SK-N-SH (cell line): ENCODE measurements around the gene ACACA. TPM values are rescaled to one million over a fixed set of nuclear protein-coding genes. Genes with fewer than 3 reads are reported as not detected.

Experiments
- CTCF ChIA-PET: fragments of 300-600, 350-600 bp; formaldehyde crosslinking; extraction: SDS; loops from one replicate; lab custom pipeline; 2021; lab: Yijun Ruan, JAX
- POLR2A ChIA-PET: fragments of 350-600 bp; sonication (Branson Sonifier 250); formaldehyde crosslinking; extraction: SDS; loops from one replicate; lab custom pipeline; 2020; ENCODE audit warnings: antibody characterized with exemption, inconsistent platforms; lab: Yijun Ruan, JAX
- DNase-seq: peaks from one replicate; pipeline ENCODE4 v3.0.0; 2012
- H2AFZ ChIP-seq: fragments of 200-600 bp; sonication (generic); 2 replicates; pipeline ENCODE4 v1.8.1; 2016; ENCODE audit warnings: antibody characterized with exemption, mild to moderate bottlenecking, low read depth
- H3F3A ChIP-seq: fragments of 200-600 bp; sonication (generic); replicated peaks from 2 replicates; pipeline ENCODE3; 2016; ENCODE audit warnings: antibody characterized with exemption, mild to moderate bottlenecking; ENCODE audit not compliant: insufficient read depth
- H3K27ac ChIP-seq, 2 experiments: fragments of 200-500 bp in 1 of 2; fragments of 200-600 bp in 1 of 2; sonication (Bioruptor generic) in 1 of 2; sonication (generic), shearing (Covaris generic) in 1 of 2; 2 replicates each; pipeline versions ENCODE4 v1.5.1 to v1.6.1; 2014 to 2016; ENCODE audit warnings: low read depth in 2 of 2, inconsistent platforms in 1 of 2, low read length in 1 of 2, mild to moderate bottlenecking in 1 of 2, mixed read lengths in 1 of 2
- H3K27me3 ChIP-seq: fragments of 200-600 bp; sonication (generic), shearing (Covaris generic); 2 replicates; pipeline ENCODE4 v1.6.1; 2016; ENCODE audit warnings: mixed run types; ENCODE audit not compliant: insufficient read depth
- H3K36me3 ChIP-seq, 2 experiments: fragments of 200-500 bp in 1 of 2; fragments of 200-600 bp in 1 of 2; sonication (Bioruptor generic) in 1 of 2; sonication (generic) in 1 of 2; replicated peaks in 1 of 2; 2 replicates each; pipeline versions ENCODE3 to v1.5.1; 2014 to 2016; ENCODE audit warnings: low read length in 1 of 2, mild to moderate bottlenecking in 1 of 2; ENCODE audit not compliant: insufficient read depth in 2 of 2, control insufficient read depth in 1 of 2
- H3K4me1 ChIP-seq, 2 experiments: fragments of 200-500 bp in 1 of 2; fragments of 200-600 bp in 1 of 2; sonication (Bioruptor generic) in 1 of 2; sonication (generic), shearing (Covaris generic) in 1 of 2; 2 replicates each; pipeline versions ENCODE4 v1.5.1 to v1.6.1; 2014 to 2016; ENCODE audit warnings: low read depth in 1 of 2, low read length in 1 of 2, mixed run types in 1 of 2; ENCODE audit not compliant: insufficient read depth in 2 of 2, control insufficient read depth in 1 of 2
- H3K4me2 ChIP-seq: fragments of 200-600 bp; sonication (generic), shearing (Covaris generic); 2 replicates; pipeline ENCODE4 v1.6.1; 2017; ENCODE audit warnings: mixed run types
- H3K4me3 ChIP-seq, 2 experiments: fragments of 200-500 bp in 1 of 2; fragments of 200-600 bp in 1 of 2; sonication (Bioruptor generic) in 1 of 2; sonication (generic), shearing (Covaris generic) in 1 of 2; 2 replicates each; pipeline versions ENCODE4 v1.5.1 to v1.8.1; 2014 to 2016; ENCODE audit warnings: low read depth in 2 of 2, inconsistent platforms in 1 of 2, low read length in 1 of 2, mild to moderate bottlenecking in 1 of 2, mixed read lengths in 1 of 2, moderate library complexity in 1 of 2
- H3K79me2 ChIP-seq: fragments of 200-600 bp; sonication (generic); 2 replicates; pipeline ENCODE4 v1.8.1; 2017; ENCODE audit warnings: mild to moderate bottlenecking; ENCODE audit not compliant: insufficient read depth
- H3K9ac ChIP-seq: fragments of 200-600 bp; sonication (generic); 2 replicates; pipeline ENCODE4 v1.6.1; 2017; ENCODE audit warnings: mixed run types
- H3K9me2 ChIP-seq: fragments of 200-600 bp; sonication (generic); 2 replicates; pipeline ENCODE4 v1.6.1; 2017; ENCODE audit warnings: mixed run types
- H3K9me3 ChIP-seq: fragments of 200-600 bp; sonication (generic); 2 replicates; pipeline ENCODE4 v1.6.1; 2017; ENCODE audit warnings: mixed run types, mild to moderate bottlenecking, moderate library complexity
- H4K20me1 ChIP-seq: fragments of 200-600 bp; sonication (generic); 2 replicates; pipeline ENCODE4 v1.6.1; 2017; ENCODE audit warnings: mild to moderate bottlenecking, mixed run types; ENCODE audit not compliant: insufficient read depth
- CHD2 ChIP-seq: fragments of 150-350 bp; IDR thresholded peaks from 2 replicates; pipeline ENCODE4 v1.6.1; 2018; ENCODE audit warnings: low read length; ENCODE audit not compliant: partially characterized antibody
- ELF1 ChIP-seq: IDR thresholded peaks from 2 replicates; pipeline ENCODE4 v1.4.0; 2012
- FOSL2 ChIP-seq: IDR thresholded peaks from 2 replicates; pipeline ENCODE4 v1.4.0; 2012; ENCODE audit warnings: low read depth, mild to moderate bottlenecking, moderate library complexity, borderline replicate concordance
- JUND ChIP-seq: IDR thresholded peaks from 2 replicates; pipeline ENCODE4 v1.4.0; 2012
- MXI1 ChIP-seq: IDR thresholded peaks from 2 replicates; pipeline ENCODE4 v1.6.1; 2012; ENCODE audit warnings: mild to moderate bottlenecking, low read depth, low read length, improper control_type of control experiment
- NFIC ChIP-seq: IDR thresholded peaks from 2 replicates; pipeline ENCODE4 v1.4.0; 2012; ENCODE audit warnings: borderline replicate concordance
- NRF1 ChIP-seq: IDR thresholded peaks from 2 replicates; pipeline ENCODE4 v1.6.1; 2012; ENCODE audit warnings: low read depth, mild to moderate bottlenecking, low read length
- POLR2AphosphoS5 ChIP-seq: IDR thresholded peaks from 2 replicates; pipeline ENCODE4 v1.6.1; 2012; ENCODE audit warnings: low read depth, low read length
- RXRA ChIP-seq: IDR thresholded peaks from 2 replicates; pipeline ENCODE4 v1.4.0; 2012; ENCODE audit warnings: low read depth, mild to moderate bottlenecking, borderline replicate concordance
- SIN3A ChIP-seq: IDR thresholded peaks from 2 replicates; pipeline ENCODE4 v1.6.1; 2012; ENCODE audit warnings: low read depth, mild to moderate bottlenecking, low read length, moderate library complexity, borderline replicate concordance
- TAF1 ChIP-seq: IDR thresholded peaks from 2 replicates; pipeline ENCODE4 v1.6.1; 2012; ENCODE audit warnings: low read depth, mild to moderate bottlenecking, low read length, moderate library complexity, borderline replicate concordance
- TCF12 ChIP-seq: IDR thresholded peaks from 2 replicates; pipeline ENCODE4 v1.4.0; 2012
- WGBS: methylation state at CpG from one replicate; pipeline ENCODE4 v1.1.6; 2017; ENCODE audit warnings: low lambda C conversion rate; 5-methylcytosine and 5-hydroxymethylcytosine counted together
- polyA plus RNA-seq, 3 experiments: library from polyadenylated mRNA; depleted of rRNA; stranded (reverse); fragments of >200 nt; gene quantifications; 2 replicates each; pipeline ENCODE4 v1.2.3, GENCODE V29; 2012
- TF ChIP-seq, protein P1 (sequence below): fragments of 150-350 bp; IDR thresholded peaks from 2 replicates; pipeline ENCODE4 v1.6.1; 2017; ENCODE audit warnings: antibody characterized with exemption, low read length, low read depth, borderline replicate concordance
- TF ChIP-seq, protein P2 (sequence below): IDR thresholded peaks from 2 replicates; pipeline ENCODE4 v1.4.0; 2012; ENCODE audit warnings: low read depth, borderline replicate concordance

The ACACA gene
- polyA plus RNA-seq, 1 of the 3 experiments (the other 2 are of a cell fraction): 27.2 TPM

DNA sequence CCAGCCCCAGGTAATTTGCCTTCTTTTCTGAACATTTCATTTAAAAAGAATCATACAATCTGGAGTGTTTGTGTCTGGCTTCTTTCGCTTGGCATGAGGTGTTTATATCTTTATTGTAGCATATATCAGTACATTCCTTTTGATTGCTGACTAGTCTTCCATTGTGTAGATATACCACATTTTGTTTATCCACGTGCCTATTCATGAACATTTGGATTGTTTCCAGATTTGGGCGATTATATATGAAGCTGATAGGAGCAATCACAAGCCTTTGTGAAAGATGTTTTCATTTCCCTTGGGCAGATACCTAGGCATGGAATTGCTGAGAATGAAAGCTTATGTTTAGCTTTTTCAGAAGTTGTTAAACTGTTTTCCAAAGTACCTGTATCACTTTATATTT lies 337.5 kb downstream of the ACACA start:
- no peak overlapping the region for H3K4me2 ChIP-seq
- no peaks in the 10 kb centered on the region for H3K36me3 ChIP-seq
- H3K9me2 ChIP-seq: no peaks in the 10 kb centered on the region
- ChIA-PET CTCF (interaction anchor here (2.4 kb wide), 1 partner anchor 22 kb away, joined by 10 read pairs; no protein-coding TSS in a partner anchor), POLR2A (no interaction called here)
- no peak overlapping the region for H3K9ac ChIP-seq
- no peak overlapping the region for H2AFZ ChIP-seq
- no peaks in the 10 kb centered on the region for H3F3A ChIP-seq
- H3K27me3 ChIP-seq: no peaks in the 10 kb centered on the region
- H3K4me3 ChIP-seq: no peak overlapping the region
- no peak overlapping the region for H3K27ac ChIP-seq
- no peak for DNase-seq
- no peaks in the 10 kb centered on the region for H3K79me2 ChIP-seq
- no peaks in the 10 kb centered on the region for H4K20me1 ChIP-seq
- 86% methylated on average over 3 of the region's 3 CpGs for WGBS
- TF ChIP-seq CHD2: no peak
- H3K4me1 ChIP-seq: peaks cover 0 to 11% of the 10 kb centered on the region in 2 experiments; a peak in 1 of 4 replicates
- no peaks in the 10 kb centered on the region for H3K9me3 ChIP-seq

DNA sequence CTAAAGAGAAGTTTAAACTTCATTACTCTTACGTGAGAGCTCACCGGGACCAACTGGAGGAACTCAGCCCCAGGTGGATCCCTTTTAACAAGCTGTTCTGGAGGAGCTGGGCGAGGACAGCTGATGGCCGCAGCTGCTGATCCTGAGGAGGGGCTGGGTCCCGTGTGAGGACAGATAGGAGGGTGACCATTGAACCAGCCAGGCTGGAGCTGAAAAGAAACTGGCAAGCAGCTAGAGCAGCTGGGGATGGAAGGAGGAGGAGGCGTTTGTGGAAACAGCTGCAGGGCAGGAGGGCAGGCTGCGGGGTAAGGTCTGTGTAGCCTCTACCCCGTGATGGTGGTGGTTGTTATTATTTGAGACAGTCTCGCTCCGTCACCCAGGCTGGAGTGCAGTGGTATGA lies 338.4 kb downstream of the ACACA start:
- TF ChIP-seq CHD2 (no peak), SIN3A (no peak)
- Histone ChIP-seq H3K36me3 (no peaks in the 10 kb centered on the region), H3K27ac (no peak overlapping the region), H2AFZ (no peak overlapping the region), H3K4me1 (peaks cover 0 to 12% of the 10 kb centered on the region in 2 experiments; a peak in 1 of 4 replicates), H3K27me3 (no peaks in the 10 kb centered on the region), H3F3A (no peaks in the 10 kb centered on the region), H3K4me2 (no peak overlapping the region), H3K4me3 (no peak overlapping the region), H3K9me2 (no peaks in the 10 kb centered on the region), H3K9ac (no peak overlapping the region), H3K79me2 (no peaks in the 10 kb centered on the region), H3K9me3 (no peaks in the 10 kb centered on the region), H4K20me1 (no peaks in the 10 kb centered on the region)
- ChIA-PET CTCF (interaction anchor here (1.2 to 2.4 kb wide), 3 partner anchors 21 to 172 kb away, joined by 3 to 10 read pairs (median 3); no protein-coding TSS in a partner anchor), POLR2A (no interaction called here)
- WGBS: 91% methylated on average over 10 of the region's 10 CpGs
- no peak for DNase-seq

DNA sequence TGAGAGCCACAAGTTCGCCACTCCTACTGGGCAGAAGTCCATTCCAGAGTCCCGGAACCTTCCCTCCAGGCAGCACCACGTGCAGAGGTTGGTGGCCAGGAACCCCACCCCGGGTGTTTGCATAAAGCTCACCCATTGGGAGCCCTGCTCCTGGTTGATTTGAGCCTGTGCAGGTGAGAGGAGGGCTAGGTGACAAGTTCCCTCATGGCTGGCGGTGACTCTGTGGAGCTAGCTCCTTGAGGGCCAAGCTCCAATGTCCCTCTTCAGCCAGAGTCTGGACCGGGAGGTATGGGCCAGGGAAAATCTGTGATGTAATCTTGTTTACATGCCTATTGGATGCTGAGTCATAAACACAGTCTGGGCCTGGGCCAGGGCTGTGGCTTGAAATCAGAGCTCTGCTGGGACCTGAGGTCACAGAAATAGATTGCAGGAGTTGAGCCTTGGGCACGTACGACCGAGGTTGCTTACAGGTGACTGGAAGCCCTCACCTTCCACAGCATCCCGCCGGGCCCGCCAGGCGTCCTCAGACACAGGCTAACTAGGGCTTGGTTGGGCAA lies 339.0 kb downstream of the ACACA start:
- Histone ChIP-seq H3K4me3 (no peak overlapping the region), H3K4me1 (peaks cover 0 to 12% of the 10 kb centered on the region in 2 experiments; a peak in 1 of 4 replicates), H3K36me3 (no peaks in the 10 kb centered on the region), H3F3A (no peaks in the 10 kb centered on the region), H3K9ac (no peak overlapping the region), H3K4me2 (no peak overlapping the region), H2AFZ (no peak overlapping the region), H3K9me2 (no peaks in the 10 kb centered on the region), H3K9me3 (no peaks in the 10 kb centered on the region), H3K79me2 (no peaks in the 10 kb centered on the region), H4K20me1 (no peaks in the 10 kb centered on the region), H3K27me3 (no peaks in the 10 kb centered on the region), H3K27ac (no peak overlapping the region)
- POLR2A ChIA-PET: no interaction called here
- DNase-seq: peak; percentile 44
- CTCF ChIA-PET: interaction anchor here (1.2 to 2.4 kb wide), 3 partner anchors 20 to 172 kb away, joined by 3 to 10 read pairs (median 3); no protein-coding TSS in a partner anchor
- TF ChIP-seq JUND (peak; percentile 51), NFIC (peak; percentile 75), MXI1 (no peak), TCF12 (peak; percentile 21; the same call in 1 of the 2 replicates), FOSL2 (peak; percentile 68; the same call in 1 of the 2 replicates), ELF1 (no peak), NRF1 (no peak), RXRA (peak; percentile 49; the same call in 1 of the 2 replicates), TAF1 (no peak), POLR2AphosphoS5 (no peak)
- TF ChIP-seq, protein P1, sequence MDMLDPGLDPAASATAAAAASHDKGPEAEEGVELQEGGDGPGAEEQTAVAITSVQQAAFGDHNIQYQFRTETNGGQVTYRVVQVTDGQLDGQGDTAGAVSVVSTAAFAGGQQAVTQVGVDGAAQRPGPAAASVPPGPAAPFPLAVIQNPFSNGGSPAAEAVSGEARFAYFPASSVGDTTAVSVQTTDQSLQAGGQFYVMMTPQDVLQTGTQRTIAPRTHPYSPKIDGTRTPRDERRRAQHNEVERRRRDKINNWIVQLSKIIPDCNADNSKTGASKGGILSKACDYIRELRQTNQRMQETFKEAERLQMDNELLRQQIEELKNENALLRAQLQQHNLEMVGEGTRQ: no peak
- TF ChIP-seq, protein P2, sequence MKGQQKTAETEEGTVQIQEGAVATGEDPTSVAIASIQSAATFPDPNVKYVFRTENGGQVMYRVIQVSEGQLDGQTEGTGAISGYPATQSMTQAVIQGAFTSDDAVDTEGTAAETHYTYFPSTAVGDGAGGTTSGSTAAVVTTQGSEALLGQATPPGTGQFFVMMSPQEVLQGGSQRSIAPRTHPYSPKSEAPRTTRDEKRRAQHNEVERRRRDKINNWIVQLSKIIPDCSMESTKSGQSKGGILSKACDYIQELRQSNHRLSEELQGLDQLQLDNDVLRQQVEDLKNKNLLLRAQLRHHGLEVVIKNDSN: no peak
- WGBS: 51% methylated on average over 11 of the region's 13 CpGs
